GM19397 (cell line): ENCODE data around the gene FOXL2.

Experiments
- ATAC-seq: cut with Tn5 transposase; IDR thresholded peaks from one replicate; pipeline ENCODE4 v1.9.1; 2021; ENCODE audit warnings: mild to moderate bottlenecking, moderate library complexity; ENCODE audit not compliant: unreplicated experiment

FOXL2 gene

GRCh38 chr3:138946663-138947494 lies at the start of gene FOXL2, which contains the start of gene FOXL2NB:
FOXL2 (minus strand) TSS chr3:138947137; CDS start chr3:138946722, 415 bp downstream.
FOXL2NB (plus strand) TSS chr3:138947217; CDS start chr3:138947365, 148 bp downstream.
- no peak for ATAC-seq

GRCh38 chr3:138995706-138996105 lies 48.8 kb upstream of the FOXL2 start:
- ATAC-seq = no peak

GRCh38 chr3:138987181-138987580 lies 40.2 kb upstream of the FOXL2 start:
- no peak for ATAC-seq

GRCh38 chr3:138985932-138986331 lies 39.0 kb upstream of the FOXL2 start:
- no peak for ATAC-seq

GRCh38 chr3:138984816-138985215 lies 37.9 kb upstream of the FOXL2 start:
- ATAC-seq = no peak

- ATAC-seq = no peak
These were observed 29.1 kb upstream of the FOXL2 start for GRCh38 chr3:138976047-138976446.

GRCh38 chr3:138975351-138975750 lies 28.4 kb upstream of the FOXL2 start:
- no peak for ATAC-seq

GRCh38 chr3:138974462-138974861 lies 27.5 kb upstream of the FOXL2 start:
- no peak for ATAC-seq

GRCh38 chr3:138972941-138973340 lies 26.0 kb upstream of the FOXL2 start:
- no peak for ATAC-seq

GRCh38 chr3:138971766-138972320 lies 24.9 kb upstream of the FOXL2 start:
- no peak for ATAC-seq

GRCh38 chr3:138964923-138965322 lies 18.0 kb upstream of the FOXL2 start:
- no peak for ATAC-seq

- ATAC-seq = no peak
These were observed 17.3 kb upstream of the FOXL2 start for GRCh38 chr3:138964264-138964663.

- no peak for ATAC-seq
These were observed 16.1 kb upstream of the FOXL2 start for GRCh38 chr3:138962854-138963560.

GRCh38 chr3:138960417-138960852 lies 13.5 kb upstream of the FOXL2 start:
- no peak for ATAC-seq

GRCh38 chr3:138950701-138951100 lies 3.8 kb upstream of the FOXL2 start:
- no peak for ATAC-seq

GRCh38 chr3:138950006-138950644 lies 3.2 kb upstream of the FOXL2 start:
- ATAC-seq = no peak

- no peak for ATAC-seq
These were observed 2.6 kb upstream of the FOXL2 start for GRCh38 chr3:138949445-138950005.

GRCh38 chr3:138949002-138949418 lies 2.1 kb upstream of the FOXL2 start:
- ATAC-seq = no peak

- no peak for ATAC-seq
These were observed 1.5 kb upstream of the FOXL2 start for GRCh38 chr3:138948371-138949001.

- ATAC-seq = no peak
These were observed 671 bp upstream of the FOXL2 start for GRCh38 chr3:138947495-138948121.
